ENCODE results near the gene CHRM1.
"Not testable (repeated sequence)": the region's sequence is repeated elsewhere in the genome, so short reads cannot be mapped to it uniquely, and the experiment has no call there.

Gene CHRM1

GRCh38 chr11:62875698-62876478 lies 45.3 kb downstream of the CHRM1 start:
- no peak for DNase-seq (ENCODE audit: low spot score)

- DNase-seq (ENCODE audit: low spot score) = no peak
These were observed 46.3 kb downstream of the CHRM1 start for GRCh38 chr11:62874851-62875250.

- DNase-seq (ENCODE audit: low spot score) = no peak
These were observed 55.5 kb downstream of the CHRM1 start for GRCh38 chr11:62865635-62866034.

- DNase-seq (ENCODE audit: low spot score) = no peak
These were observed 57.4 kb downstream of the CHRM1 start for GRCh38 chr11:62863687-62864335.

GRCh38 chr11:62861564-62862192 lies 59.5 kb downstream of the CHRM1 start:
- not testable (repeated sequence) for DNase-seq (ENCODE audit: low spot score)

GRCh38 chr11:62860835-62861563 lies 60.2 kb downstream of the CHRM1 start:
- DNase-seq (ENCODE audit: low spot score) = no peak

GRCh38 chr11:62859281-62859703 lies 61.9 kb downstream of the CHRM1 start:
- not testable (repeated sequence) for DNase-seq (ENCODE audit: low spot score)
